NCI-H1417 treated with DMSO at 0.1 percent for 48 hours (cell line): Measurements from ENCODE around the gene ZNF860.
"Not testable (repeated sequence)": the region's sequence is repeated elsewhere in the genome, so short reads cannot be mapped to it uniquely, and the experiment has no call there.

ENCODE experiments used
- DNase-seq: peaks from one replicate; lab custom pipeline; 2025; lab: John Stamatoyannopoulos, UW

Gene ZNF860

DNA sequence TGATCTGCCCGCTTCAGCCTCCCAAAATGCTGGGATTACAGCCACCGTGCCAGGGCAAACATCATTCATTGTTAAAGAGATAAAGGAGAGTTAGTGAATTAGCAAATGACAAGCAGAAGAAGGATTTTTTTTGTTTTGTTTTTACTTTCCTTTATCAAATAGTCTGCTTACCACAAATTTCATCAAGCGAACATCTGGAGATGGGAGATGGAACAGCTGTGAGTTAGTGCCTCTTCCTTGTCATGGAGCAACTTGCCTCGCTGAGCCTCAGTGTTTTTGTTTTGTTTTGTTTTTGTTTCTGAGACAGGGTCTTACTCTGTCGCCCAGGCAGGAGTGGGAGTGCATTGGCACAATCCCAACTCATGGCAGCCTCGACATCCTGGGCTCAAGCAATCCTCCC lies 15.9 kb downstream of the ZNF860 start:
- no peak for DNase-seq

DNA sequence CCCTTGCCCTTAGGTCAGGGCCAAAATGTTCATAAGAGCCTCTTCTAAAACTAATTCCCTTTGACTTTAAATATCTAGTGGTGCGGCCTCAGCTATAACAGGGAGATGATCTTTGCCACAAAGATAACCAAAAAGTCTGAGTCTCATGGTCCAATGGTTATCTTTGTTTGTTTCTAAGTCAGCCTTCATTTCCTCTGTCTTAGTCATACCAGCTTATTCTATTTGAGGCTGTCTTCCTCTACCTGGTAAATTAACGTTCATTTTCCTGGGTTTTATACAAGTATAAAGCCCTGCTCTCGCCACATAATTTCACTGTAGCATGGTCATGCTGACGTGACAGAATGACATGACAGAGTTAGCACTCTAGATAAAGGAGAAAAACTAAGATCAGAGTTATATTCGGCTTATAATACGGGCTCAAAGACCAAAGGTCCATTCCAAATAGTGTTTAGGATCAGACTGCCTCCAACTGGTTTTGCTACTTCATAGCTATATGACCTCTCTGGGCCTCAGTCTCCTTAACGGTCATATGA lies 18.4 kb downstream of the ZNF860 start:
- DNase-seq: no peak

DNA sequence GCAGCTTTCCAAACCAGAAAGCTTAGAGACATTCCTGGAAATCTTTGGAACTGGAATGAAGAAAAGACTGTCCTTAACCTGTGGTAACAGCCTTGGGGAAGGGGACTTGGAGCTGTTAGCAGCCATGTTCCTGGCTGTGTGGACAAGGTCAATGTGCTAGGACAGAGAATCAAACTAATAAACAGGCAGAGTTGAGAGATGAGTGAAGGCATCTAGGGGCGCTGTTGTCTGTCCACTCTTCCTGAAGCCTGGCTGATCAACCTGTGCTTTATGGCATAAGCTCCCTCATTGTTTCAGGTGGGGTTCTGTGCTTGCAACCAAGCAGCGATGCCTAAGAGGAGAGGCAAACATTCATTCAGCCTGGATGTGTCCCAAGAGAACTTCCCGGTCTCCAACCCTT lies 19.3 kb downstream of the ZNF860 start:
- DNase-seq: no peak

DNA sequence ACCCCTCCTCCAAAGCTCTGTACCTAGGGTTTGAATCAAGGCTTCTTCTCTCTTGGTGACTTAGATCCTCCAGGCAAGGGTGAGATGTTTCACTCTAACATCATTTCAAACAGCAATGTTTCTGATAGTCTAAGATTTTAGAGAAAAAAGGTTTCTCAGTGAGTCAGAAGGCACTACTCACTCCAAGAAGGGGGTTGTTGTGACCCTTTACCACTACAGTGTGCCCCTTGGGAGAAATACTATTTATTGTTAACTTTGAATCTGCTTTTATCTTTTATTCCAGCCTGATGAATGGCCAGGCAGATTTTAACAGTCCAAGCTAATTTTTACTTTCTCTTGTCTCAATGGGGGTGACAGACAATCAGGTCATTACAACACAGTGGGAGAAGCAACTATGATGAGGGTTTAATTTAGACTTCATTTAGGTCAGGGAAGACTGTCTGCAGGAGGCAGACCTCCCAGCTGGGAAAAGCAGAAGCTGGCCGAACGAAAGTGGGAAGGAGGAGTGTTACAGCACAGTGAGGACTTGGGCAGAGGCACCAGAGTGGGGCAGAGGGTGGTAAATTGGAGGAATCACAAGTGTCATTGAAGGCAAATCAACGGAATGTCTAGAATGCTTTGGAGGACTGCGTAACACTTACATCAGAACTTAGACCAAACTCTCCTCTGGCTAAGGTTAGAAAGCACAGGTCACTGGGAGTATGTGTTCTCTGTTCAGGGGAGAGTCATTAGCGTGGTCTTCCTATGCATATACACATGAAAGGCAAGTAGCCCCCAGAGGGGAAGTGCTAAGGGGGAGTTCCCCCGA lies 21.2 kb downstream of the ZNF860 start:
- DNase-seq: no peak

DNA sequence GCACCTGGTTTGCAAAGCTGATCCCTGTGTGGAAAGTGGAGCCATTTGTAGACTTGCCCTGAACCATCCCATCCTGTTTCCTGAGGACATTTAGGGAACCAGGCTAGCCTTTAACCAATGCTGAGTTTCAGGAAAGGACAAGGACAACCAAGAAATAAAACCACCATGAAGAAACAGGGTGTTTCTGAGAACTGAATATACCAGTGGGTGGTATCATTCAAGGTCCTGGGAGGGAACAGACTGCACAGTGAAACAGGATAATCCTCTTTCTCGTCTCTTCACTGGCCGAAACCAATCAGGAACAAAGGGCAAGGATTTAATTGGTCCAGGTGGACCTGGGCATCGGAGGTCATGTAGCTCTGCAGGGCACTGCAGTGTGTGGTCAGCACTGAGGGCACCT lies 21.8 kb downstream of the ZNF860 start:
- no peak for DNase-seq

DNA sequence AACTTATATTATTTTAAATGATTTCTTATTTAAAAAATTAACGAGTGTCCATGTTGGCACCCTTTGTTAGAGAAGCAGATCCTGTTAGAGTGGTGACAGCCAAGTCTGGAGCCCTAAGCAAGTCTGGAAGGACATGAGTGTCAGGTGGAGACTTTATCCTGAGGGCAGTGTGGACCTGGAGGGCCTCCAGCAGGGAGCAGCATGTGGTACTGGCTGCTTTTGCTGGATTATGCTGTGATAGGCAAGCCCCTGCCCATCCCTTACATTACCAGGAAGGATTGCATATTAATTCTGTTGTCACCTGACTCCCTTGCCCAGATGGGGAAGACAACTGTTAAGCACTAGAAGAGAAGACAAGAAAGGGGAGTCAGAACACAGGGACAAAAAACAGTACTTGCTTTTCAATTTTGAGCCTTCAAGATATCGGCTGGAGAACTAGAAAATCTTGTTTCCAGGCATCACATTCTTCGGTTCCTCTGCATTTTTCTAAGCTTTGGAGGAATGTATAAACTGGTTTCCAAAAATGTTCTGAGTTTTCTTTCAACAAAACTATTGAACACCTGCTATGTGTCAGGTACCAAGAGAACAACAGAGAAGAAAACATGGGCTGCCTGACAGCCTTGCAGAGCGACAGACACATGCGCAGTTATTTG lies 22.7 kb downstream of the ZNF860 start:
- DNase-seq: no peak

DNA sequence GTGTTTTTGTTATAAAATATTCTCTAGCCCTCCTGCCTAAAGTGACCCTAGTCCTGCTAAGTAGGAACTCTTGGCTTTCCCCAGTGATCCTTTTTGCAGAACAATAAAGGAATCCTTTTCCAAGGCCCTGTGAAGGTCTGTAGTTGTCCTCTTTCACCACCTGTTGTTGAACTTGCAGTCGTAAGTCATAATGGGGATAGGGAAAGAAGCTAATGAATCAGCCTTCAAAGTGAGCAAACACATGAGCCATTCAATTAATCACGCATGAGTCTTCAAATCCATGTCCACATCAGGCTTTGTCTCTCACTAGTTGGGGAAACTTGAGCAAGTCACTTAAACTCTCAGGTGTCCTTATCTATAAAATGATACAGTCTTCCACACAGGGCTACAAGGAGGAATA lies 27.6 kb downstream of the ZNF860 start:
- no peak for DNase-seq

DNA sequence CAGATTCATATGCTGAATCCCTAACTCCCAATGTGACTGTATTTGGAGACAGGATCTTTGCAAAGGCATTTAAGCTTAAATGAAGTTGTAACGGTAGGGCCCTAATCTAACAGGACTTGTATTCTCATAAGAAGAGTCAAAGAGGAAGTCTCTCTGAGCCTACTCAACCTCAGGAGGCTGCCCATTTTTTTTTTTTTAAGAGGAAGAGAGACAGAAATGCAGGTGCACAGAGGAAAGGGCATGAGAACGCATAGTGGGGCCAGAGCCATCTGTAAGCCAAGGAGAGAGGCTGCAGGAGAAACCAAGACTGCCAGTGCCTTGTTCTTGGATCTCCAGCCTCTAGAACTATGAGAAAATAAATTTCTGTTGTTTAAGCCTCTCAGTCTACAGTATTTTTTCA lies 28.4 kb downstream of the ZNF860 start:
- no peak for DNase-seq

DNA sequence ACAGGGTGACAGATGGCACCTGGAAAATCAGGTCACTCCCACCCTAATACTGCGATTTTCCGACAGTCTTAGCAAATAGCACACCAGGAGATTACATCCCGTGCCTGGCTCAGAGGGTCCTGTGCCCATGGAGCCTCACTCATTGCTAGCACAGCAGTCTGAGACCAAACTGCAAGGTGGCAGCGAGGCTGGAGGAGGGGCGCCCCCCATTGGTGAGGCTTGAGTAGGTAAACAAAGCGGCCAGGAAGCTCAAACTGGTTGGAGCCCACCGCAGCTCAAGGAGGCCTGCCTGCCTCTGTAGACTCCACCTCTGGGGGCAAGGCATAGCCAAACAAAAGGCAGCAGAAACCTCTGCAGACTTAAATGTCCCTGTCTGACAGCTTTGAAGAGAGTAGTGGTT lies 29.1 kb downstream of the ZNF860 start:
- not testable (repeated sequence) for DNase-seq

DNA sequence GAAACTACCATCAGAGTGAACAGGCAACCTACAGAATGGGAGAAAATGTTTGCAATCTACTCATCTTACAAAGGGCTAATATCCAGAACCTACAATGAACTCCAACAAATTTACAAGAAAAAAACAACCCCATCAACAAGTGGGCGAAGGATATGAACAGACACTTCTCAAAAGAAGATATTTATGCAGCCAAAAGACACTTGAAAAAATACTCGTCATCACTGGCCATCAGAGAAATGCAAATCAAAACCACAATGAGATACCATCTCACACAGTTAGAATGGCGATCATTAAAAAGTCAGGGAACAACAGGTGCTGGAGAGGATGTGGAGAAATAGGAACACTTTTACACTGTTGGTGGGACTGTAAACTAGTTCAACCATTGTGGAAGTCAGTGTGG lies 34.1 kb downstream of the ZNF860 start:
- not testable (repeated sequence) for DNase-seq

DNA sequence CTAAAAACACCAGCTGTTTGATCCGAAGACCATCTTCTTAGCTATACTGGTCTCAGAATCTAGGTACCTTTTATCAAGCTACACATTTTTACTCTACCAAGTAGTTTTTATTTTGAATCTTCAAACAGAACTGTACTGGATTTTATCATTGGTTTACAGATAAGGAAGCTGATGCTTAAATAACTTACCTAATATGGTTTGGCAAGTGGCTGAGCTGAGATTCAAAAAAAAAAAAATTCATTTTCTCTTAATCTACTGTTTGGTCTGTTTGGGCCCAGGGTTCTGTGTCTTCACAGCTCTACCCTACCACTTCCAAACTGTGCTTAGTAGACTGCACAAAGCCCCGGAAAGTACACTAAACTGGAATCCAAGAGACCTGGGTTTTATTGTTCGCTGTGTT lies 35.7 kb downstream of the ZNF860 start:
- DNase-seq: no peak

DNA sequence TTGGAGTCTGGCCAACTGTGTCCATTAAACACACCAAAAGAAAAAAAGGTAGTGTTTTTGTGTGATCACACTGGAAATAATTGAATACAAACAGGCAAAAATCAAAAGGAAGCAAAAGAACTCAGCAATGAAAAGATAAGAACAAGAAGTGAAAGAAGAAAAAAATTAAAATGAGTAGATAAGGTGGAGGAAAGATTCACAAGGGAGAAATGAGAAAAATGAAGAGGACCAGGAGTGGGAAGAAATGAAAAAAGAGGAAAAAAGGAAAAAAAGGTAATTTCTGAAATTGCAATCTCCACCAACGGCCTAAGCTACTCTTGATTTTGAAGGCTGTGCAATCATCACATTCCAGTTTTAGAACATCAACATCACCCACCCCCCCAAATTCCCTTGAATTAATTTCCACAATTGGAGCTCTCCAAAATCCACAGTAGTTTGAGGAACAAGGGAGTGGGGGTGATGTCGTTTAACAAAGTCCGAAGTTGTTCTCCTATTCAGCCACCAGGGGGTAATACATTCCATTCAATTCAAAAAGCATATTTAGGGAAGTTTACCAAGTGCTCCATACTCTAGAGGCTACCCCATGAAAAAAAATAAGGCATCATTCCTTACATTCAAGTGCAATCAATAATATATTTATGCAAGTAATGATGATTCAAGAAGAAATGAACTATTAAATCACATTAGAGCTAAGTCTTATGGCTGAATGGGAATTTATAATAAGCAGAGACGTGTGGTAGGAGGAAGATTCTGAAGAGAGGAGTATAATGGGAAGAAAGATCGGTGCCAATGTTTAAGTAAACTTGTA lies 37.4 kb downstream of the ZNF860 start:
- DNase-seq: no peak

DNA sequence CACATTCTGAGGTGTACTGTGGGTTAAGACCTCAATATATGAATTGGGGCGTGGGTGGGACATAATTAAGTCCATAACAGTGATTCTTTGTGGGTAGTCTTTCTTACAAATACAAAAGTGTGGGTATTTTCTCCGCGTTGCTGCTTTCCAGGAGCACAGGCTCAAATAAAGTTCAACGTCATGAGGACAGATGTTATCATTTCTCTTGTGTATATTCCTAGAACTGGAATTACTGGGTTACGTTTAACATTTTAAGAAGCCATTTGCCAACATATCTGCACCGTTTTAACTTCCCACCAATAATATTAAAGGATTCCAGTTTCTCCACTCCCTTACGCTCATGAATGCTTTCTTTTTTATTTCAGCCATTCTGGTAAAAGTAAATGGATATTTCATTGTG lies 39.6 kb downstream of the ZNF860 start:
- no peak for DNase-seq

DNA sequence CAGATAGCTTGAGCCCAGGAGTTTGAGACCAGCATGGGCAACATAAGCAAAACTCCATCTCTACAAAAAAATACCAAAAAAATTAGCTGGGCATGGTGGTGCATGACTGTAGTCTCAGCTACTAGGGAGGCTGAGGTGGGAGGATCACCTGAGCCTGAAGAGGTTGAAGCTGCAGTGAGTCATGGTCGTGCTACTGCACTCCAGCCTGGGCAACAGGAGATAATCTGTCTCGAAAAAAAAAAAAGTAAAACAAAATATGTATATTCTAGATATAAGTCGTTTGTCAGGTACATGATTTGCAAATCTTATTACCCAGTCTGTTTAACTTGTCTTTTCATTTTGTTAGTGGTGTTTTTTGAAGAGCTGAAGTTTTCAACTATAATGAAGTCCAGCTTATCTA lies 40.2 kb downstream of the ZNF860 start:
- no peak for DNase-seq

DNA sequence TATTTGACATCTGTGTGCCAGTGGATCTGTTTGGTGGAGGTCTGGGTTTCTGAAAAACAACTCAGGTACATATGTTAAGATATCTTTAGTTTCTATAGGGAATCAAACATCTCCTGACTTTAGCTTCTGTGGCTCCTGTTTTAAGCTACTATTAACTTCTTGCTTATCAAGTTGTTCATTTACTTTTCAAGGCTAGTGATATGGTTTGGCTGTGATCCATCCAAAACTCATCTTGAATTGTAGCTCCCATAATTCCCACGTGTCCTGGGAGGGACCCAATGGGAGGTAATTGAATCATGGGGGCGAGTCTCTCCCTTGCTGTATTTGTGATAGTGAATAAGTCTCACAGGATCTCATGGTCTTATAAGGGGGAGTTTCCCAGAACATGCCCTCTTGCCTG lies 41.4 kb downstream of the ZNF860 start:
- DNase-seq: no peak

DNA sequence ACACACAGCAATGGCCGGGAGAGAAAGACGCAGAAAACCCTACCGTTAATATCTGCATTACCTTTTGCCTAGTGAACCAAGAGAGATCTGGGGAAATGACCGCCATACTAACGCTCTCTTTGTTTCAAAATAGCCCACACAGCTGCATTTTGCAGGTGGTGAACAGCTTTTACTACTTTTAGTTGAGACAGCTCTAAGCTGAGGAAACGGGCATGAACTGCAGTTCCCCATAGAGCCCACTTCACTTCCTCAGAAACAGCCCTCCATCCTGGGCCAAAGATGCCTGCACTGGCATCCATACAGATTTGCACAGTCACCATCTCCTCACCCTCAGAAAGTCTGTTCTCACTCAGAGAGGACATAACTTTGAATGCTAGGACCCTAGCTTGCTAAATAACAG lies 45.0 kb downstream of the ZNF860 start:
- no peak for DNase-seq

DNA sequence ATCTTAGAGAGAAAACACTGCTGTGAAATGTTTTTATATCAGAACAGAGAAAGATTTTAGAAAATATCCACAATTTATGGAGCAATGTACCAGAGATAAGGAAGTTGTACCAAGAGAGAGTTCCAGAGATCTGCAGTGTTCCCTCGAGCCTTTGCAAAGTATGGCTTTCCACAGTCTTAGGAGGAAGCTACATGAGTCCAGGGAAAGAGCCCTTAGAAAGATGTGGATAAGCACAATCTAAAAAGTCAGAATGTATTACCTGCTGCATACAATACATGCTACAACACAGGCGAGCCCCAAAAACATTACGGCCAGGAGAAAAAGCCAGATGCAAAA lies 56.4 kb downstream of the ZNF860 start:
- DNase-seq: no peak

DNA sequence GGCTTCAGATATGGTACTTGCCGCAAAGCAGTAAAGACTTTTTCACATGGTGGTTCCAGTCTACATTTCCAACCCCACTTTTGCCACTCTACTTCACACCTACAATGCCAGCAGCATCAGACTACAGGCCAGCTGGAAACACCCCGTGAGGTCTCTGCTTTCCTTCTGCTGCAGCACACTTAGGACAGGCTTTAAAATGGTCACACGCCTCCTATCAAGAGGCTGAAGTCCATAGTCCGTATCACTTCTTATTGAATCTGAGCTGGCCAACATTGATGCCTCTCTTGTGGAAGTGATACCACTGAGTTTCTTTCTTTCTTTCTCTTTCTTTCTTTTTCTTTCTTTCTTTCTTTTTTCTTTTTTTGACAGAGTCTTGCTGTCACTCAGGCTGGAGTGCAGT lies 59.8 kb downstream of the ZNF860 start:
- no peak for DNase-seq
